ENCODE results near the gene CARD11.

CARD11 gene

GRCh38 chr7:2906197-2906931 is 137.3 kb downstream of the CARD11 start:
- DNase-seq (ENCODE audit: low read depth in 2 of 2), result no peak

- DNase-seq (ENCODE audit: low read depth in 2 of 2), result no peak
These were observed 138.2 kb downstream of the CARD11 start for GRCh38 chr7:2905500-2905899.

GRCh38 chr7:2905027-2905426 is 138.6 kb downstream of the CARD11 start:
- no peak for DNase-seq (ENCODE audit: low read depth in 2 of 2)

- DNase-seq (ENCODE audit: low read depth in 2 of 2), result no peak
These were observed 139.5 kb downstream of the CARD11 start for GRCh38 chr7:2904202-2904601.

- no peak for DNase-seq (ENCODE audit: low read depth in 2 of 2)
These were observed 139.9 kb downstream of the CARD11 start for GRCh38 chr7:2903682-2904162.

GRCh38 chr7:2897023-2897422 is 146.6 kb downstream of the CARD11 start:
- DNase-seq (ENCODE audit: low read depth in 2 of 2), result no peak

GRCh38 chr7:2896131-2896530 is 147.5 kb downstream of the CARD11 start:
- DNase-seq (ENCODE audit: low read depth in 2 of 2), result no peak

GRCh38 chr7:2894118-2894940 is 149.3 kb downstream of the CARD11 start:
- DNase-seq (ENCODE audit: low read depth in 2 of 2), result peak; percentile 49 to 55

GRCh38 chr7:2893411-2893861 is 150.2 kb downstream of the CARD11 start:
- DNase-seq (ENCODE audit: low read depth in 2 of 2), result no peak

- DNase-seq (ENCODE audit: low read depth in 2 of 2), result no peak
These were observed 151.1 kb downstream of the CARD11 start for GRCh38 chr7:2892549-2892948.

- no peak for DNase-seq (ENCODE audit: low read depth in 2 of 2)
These were observed 155.9 kb downstream of the CARD11 start for GRCh38 chr7:2887816-2888215.

GRCh38 chr7:2886900-2887299 is 156.8 kb downstream of the CARD11 start:
- DNase-seq (ENCODE audit: low read depth in 2 of 2), result peak in 1 of 2 donors; percentile 33

GRCh38 chr7:2886391-2886790 is 157.3 kb downstream of the CARD11 start:
- no peak for DNase-seq (ENCODE audit: low read depth in 2 of 2)

GRCh38 chr7:2884161-2884560 is 159.5 kb downstream of the CARD11 start:
- no peak for DNase-seq (ENCODE audit: low read depth in 2 of 2)

GRCh38 chr7:2883101-2883500 is 160.6 kb downstream of the CARD11 start:
- DNase-seq (ENCODE audit: low read depth in 2 of 2), result no peak

- no peak for DNase-seq (ENCODE audit: low read depth in 2 of 2)
These were observed 161.6 kb downstream of the CARD11 start for GRCh38 chr7:2882111-2882510.

GRCh38 chr7:2880874-2881533 is 162.7 kb downstream of the CARD11 start:
- DNase-seq (ENCODE audit: low read depth in 2 of 2), result no peak

GRCh38 chr7:2880051-2880450 is 163.6 kb downstream of the CARD11 start:
- DNase-seq (ENCODE audit: low read depth in 2 of 2), result no peak

- DNase-seq (ENCODE audit: low read depth in 2 of 2), result no peak
These were observed 164.3 kb downstream of the CARD11 start for GRCh38 chr7:2879354-2879753.

GRCh38 chr7:2878306-2878705 is 165.4 kb downstream of the CARD11 start:
- DNase-seq (ENCODE audit: low read depth in 2 of 2), result no peak

GRCh38 chr7:2876031-2876731 is 167.5 kb downstream of the CARD11 start:
- DNase-seq (ENCODE audit: low read depth in 2 of 2), result no peak

Data from stimulated activated CD4-positive, alpha-beta T cell treated with anti-CD3 and anti-CD28 coated beads, Interleukin-15, amount 100 ng/mL, for 48 hours (primary cell).